Fibroblast of mammary gland (primary cell): Measurements from ENCODE around the gene DMAC2.

Experiments used
- DNase-seq: peaks from one replicate; pipeline ENCODE4 v3.0.0-alpha.2; 2010; ENCODE audit warnings: low read depth
- H3K4me3 ChIP-seq: 2 replicates; pipeline ENCODE4 v1.5.1; 2011; ENCODE audit warnings: low read depth, mild to moderate bottlenecking, low read length, moderate library complexity; ENCODE audit not compliant: control insufficient read depth
- CTCF ChIP-seq: conservative IDR thresholded peaks from 2 replicates; pipeline ENCODE4 v1.5.1; 2011; ENCODE audit warnings: low read depth, low read length, inconsistent platforms; ENCODE audit not compliant: control insufficient read depth, insufficient read depth

DMAC2 gene

DNA sequence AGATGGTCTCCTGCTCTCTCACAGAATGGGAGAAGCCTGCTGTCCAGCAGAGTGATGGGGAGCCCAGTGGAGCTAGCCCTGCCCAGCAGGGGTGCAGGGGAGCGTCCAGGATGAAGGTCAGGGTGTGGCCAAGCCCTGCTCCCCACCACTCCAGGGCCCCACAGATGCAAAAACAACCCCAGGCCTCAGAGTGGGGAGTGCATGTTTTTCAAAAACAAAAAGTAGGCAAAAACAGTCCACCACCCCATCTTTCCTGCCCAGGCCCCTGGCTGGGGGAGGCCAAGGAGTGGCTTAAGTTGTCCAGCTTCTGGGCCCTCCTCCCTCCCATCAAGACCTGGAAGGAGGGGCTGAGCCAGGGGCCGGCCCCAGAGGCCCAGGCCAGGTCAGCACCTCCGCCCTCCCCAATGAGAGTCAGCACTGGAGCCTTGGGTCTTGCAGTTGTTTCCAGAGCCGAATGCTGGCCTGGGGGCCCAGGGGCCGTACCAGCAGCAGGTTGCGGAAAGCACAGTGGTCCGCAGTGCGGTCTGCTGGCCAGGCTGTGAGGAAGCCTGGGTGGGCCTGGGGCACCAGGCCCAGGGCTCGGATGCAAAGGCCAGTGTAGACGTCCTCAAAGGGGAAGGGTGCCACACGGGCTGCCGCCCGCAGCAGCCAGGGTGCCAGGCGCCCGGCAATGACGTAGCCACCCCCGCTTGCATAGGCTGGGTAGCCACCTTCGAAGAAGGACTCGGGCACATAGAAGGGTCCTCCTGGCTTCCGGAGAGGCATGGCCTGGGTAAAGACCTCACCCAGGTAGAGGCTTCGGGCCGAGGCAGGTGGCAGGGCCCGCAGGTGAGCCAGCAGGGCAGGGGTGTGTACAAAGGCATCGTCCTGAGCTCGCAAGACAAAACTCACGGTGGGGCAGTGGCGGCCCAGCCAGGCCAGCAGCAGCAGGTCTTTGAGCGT lies 14.3 kb downstream of the DMAC2 start:
- no peak for DNase-seq
- no peak for TF ChIP-seq CTCF
- H3K4me3 ChIP-seq: no peak overlapping the region

- TF ChIP-seq CTCF: no peak
- no peak overlapping the region for H3K4me3 ChIP-seq
- no peak for DNase-seq
Observed at GRCh38 chr19:41424335-41425173, 15.2 kb downstream of the DMAC2 start.

- TF ChIP-seq CTCF: no peak
- no peak overlapping the region for H3K4me3 ChIP-seq
- no peak for DNase-seq
Observed at GRCh38 chr19:41422955-41423354, 16.8 kb downstream of the DMAC2 start.

- no peak for TF ChIP-seq CTCF
- no peak for DNase-seq
- H3K4me3 ChIP-seq: no peak overlapping the region
Observed at GRCh38 chr19:41422456-41422855, 17.3 kb downstream of the DMAC2 start.

DNA sequence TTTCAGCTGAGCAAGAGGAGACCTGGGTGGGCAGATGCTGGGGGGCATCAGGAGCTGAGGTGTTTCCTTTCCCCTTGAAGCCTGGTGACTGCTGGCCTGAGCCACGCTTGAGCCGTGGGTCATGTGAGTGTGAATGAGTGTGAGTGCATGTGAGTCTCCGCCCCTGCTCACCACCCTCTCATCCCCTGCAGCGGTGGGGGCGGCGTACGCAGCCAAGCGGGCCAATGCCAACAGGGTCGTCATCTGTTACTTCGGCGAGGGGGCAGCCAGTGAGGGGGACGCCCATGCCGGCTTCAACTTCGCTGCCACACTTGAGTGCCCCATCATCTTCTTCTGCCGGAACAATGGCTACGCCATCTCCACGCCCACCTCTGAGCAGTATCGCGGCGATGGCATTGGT lies 17.7 kb downstream of the DMAC2 start:
- DNase-seq: no peak
- H3K4me3 ChIP-seq: no peak overlapping the region
- TF ChIP-seq CTCF: no peak

DNA sequence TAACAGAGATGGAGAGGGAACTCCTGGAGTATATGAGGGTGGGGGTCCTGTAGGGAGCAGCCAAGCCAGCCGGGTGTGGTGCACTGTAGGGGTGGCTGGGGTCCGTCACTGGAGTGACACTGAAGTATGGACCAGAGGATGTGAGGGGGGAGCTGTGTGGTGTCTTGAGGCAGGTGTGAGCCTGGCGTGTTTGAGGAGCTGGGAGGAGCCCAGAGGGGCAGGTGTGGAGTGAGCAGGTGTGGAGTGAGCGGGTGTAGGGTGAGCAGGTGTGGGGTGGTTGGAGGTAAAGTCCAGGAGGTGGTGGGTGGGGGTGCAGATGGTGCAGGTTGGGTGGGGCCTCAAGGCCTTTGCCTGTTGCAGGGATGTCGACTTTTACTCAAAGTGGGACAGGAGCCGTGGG lies 18.4 kb downstream of the DMAC2 start:
- no peak overlapping the region for H3K4me3 ChIP-seq
- DNase-seq: no peak
- no peak for TF ChIP-seq CTCF
